ENCODE results near the gene DRD2. TPM values are rescaled to one million over a fixed set of nuclear protein-coding genes. Genes with fewer than 3 reads are reported as not detected.
A peak's percentile ranks its signal among the peaks of the same experiment; 100 is the strongest.

DRD2 gene
- total and polyA plus RNA-seq, 2 experiments from 2014 or later: 0.07 to 0.24 TPM

GRCh38 chr11:113419454-113420003 lies 55.7 kb downstream of the DRD2 start:
- Histone ChIP-seq H3K27me3 (no peaks in the 10 kb centered on the region), H3K27ac (no peak overlapping the region), H3K4me3 (no peak overlapping the region), H3K9me3 (ENCODE audit: low read depth) (no peaks in the 10 kb centered on the region), H3K4me1 (ENCODE audit: low read depth) (peaks cover 4% of the 10 kb centered on the region), H3K36me3 (no peaks in the 10 kb centered on the region)
- no peak for TF ChIP-seq CTCF (IDR thresholded peaks at IDR 0.05; ENCODE audit: low read depth, low read length)
- DNase-seq (ENCODE audit: low read depth in 1 of 2, low spot score in 1 of 2): peak in 1 of 2 donors; percentile 34

- H3K36me3 ChIP-seq: no peaks in the 10 kb centered on the region
- no peak overlapping the region for H3K27ac ChIP-seq
- no peak for TF ChIP-seq CTCF (IDR thresholded peaks at IDR 0.05; ENCODE audit: low read depth, low read length)
- no peaks in the 10 kb centered on the region for H3K9me3 ChIP-seq (ENCODE audit: low read depth)
- no peak for DNase-seq (ENCODE audit: low read depth in 1 of 2, low spot score in 1 of 2)
- H3K4me3 ChIP-seq: no peak overlapping the region
- peaks cover 4% of the 10 kb centered on the region for H3K4me1 ChIP-seq (ENCODE audit: low read depth)
- no peaks in the 10 kb centered on the region for H3K27me3 ChIP-seq
These were observed 57.8 kb downstream of the DRD2 start for GRCh38 chr11:113417428-113417827.

- Histone ChIP-seq H3K36me3 (no peaks in the 10 kb centered on the region), H3K9me3 (ENCODE audit: low read depth) (no peaks in the 10 kb centered on the region), H3K27ac (no peak overlapping the region), H3K4me1 (ENCODE audit: low read depth) (peaks cover 4% of the 10 kb centered on the region), H3K4me3 (no peak overlapping the region), H3K27me3 (no peaks in the 10 kb centered on the region)
- TF ChIP-seq CTCF (IDR thresholded peaks at IDR 0.05; ENCODE audit: low read depth, low read length): no peak
- DNase-seq (ENCODE audit: low read depth in 1 of 2, low spot score in 1 of 2): no peak
These were observed 59.9 kb downstream of the DRD2 start for GRCh38 chr11:113415343-113415742.

GRCh38 chr11:113412675-113413074 lies 62.5 kb downstream of the DRD2 start:
- Histone ChIP-seq H3K36me3 (no peaks in the 10 kb centered on the region), H3K27ac (no peak overlapping the region), H3K4me3 (no peak overlapping the region), H3K27me3 (no peaks in the 10 kb centered on the region), H3K9me3 (ENCODE audit: low read depth) (no peaks in the 10 kb centered on the region), H3K4me1 (ENCODE audit: low read depth) (no peaks in the 10 kb centered on the region)
- TF ChIP-seq CTCF (IDR thresholded peaks at IDR 0.05; ENCODE audit: low read depth, low read length): no peak
- no peak for DNase-seq (ENCODE audit: low read depth in 1 of 2, low spot score in 1 of 2)

GRCh38 chr11:113411536-113411935 lies 63.7 kb downstream of the DRD2 start:
- no peaks in the 10 kb centered on the region for H3K4me1 ChIP-seq (ENCODE audit: low read depth)
- H3K27me3 ChIP-seq: no peaks in the 10 kb centered on the region
- no peaks in the 10 kb centered on the region for H3K36me3 ChIP-seq
- H3K9me3 ChIP-seq (ENCODE audit: low read depth): no peaks in the 10 kb centered on the region
- no peak for TF ChIP-seq CTCF (IDR thresholded peaks at IDR 0.05; ENCODE audit: low read depth, low read length)
- no peak overlapping the region for H3K27ac ChIP-seq
- no peak overlapping the region for H3K4me3 ChIP-seq
- DNase-seq (ENCODE audit: low read depth in 1 of 2, low spot score in 1 of 2): no peak
